C4-2B (cell line): Measurements from ENCODE around the gene SAV1.

Source experiments
- ZFX ChIP-seq: fragments of 450-650 bp; IDR thresholded peaks from 2 replicates; pipeline ENCODE4 v1.6.1; 2017
- TF ChIP-seq, protein P1 (sequence below): fragments of 450-650 bp; conservative IDR thresholded peaks from 2 replicates; pipeline ENCODE4 v1.5.1; 2017; ENCODE audit warnings: mild to moderate bottlenecking

DNA sequence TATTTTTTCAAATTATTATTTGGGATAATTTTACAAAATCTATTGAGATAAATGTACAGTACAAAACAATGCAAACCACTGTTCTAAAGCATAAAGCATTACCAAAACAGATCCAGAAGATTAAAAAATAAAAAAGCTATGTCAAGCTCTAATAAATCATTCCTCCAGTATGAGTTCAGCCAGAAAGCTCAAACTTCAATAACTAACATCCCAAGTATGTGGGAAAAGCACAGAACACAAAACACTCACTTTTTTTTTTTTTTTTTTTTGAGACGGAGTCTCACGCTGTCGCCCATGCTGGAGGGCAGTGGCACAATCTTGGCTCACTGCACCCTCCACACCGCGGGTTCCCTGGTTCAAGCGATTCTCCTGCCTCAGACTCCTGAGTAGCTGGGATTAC lies 11.3 kb downstream of the SAV1 start:
- TF ChIP-seq, protein P1, sequence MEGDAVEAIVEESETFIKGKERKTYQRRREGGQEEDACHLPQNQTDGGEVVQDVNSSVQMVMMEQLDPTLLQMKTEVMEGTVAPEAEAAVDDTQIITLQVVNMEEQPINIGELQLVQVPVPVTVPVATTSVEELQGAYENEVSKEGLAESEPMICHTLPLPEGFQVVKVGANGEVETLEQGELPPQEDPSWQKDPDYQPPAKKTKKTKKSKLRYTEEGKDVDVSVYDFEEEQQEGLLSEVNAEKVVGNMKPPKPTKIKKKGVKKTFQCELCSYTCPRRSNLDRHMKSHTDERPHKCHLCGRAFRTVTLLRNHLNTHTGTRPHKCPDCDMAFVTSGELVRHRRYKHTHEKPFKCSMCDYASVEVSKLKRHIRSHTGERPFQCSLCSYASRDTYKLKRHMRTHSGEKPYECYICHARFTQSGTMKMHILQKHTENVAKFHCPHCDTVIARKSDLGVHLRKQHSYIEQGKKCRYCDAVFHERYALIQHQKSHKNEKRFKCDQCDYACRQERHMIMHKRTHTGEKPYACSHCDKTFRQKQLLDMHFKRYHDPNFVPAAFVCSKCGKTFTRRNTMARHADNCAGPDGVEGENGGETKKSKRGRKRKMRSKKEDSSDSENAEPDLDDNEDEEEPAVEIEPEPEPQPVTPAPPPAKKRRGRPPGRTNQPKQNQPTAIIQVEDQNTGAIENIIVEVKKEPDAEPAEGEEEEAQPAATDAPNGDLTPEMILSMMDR = no peak
- no peak for TF ChIP-seq ZFX
